ENCODE results near the gene TMEM89.

TMEM89 gene

GRCh38 chr3:48581621-48582481 lies 39.7 kb downstream of the TMEM89 start:
- no peak for DNase-seq (ENCODE audit: low read depth)
- no peak for TF ChIP-seq CTCF (conservative IDR thresholded peaks at IDR 0.05; ENCODE audit: low read depth, low read length)
- H3K4me3 ChIP-seq (ENCODE audit: low read depth, low read length): no peak overlapping the region

- H3K4me3 ChIP-seq (ENCODE audit: low read depth, low read length): no peak overlapping the region
- no peak for DNase-seq (ENCODE audit: low read depth)
- TF ChIP-seq CTCF (conservative IDR thresholded peaks at IDR 0.05; ENCODE audit: low read depth, low read length): no peak
Measured at GRCh38 chr3:48576647-48577046, 44.9 kb downstream of the TMEM89 start.

GRCh38 chr3:48575366-48575765 lies 46.2 kb downstream of the TMEM89 start:
- H3K4me3 ChIP-seq (ENCODE audit: low read depth, low read length): no peak overlapping the region
- DNase-seq (ENCODE audit: low read depth): no peak
- no peak for TF ChIP-seq CTCF (conservative IDR thresholded peaks at IDR 0.05; ENCODE audit: low read depth, low read length)

GRCh38 chr3:48573973-48574585 lies 47.5 kb downstream of the TMEM89 start:
- TF ChIP-seq CTCF (conservative IDR thresholded peaks at IDR 0.05; ENCODE audit: low read depth, low read length): no peak
- no peak for DNase-seq (ENCODE audit: low read depth)
- no peak overlapping the region for H3K4me3 ChIP-seq (ENCODE audit: low read depth, low read length)

- no peak for DNase-seq (ENCODE audit: low read depth)
- TF ChIP-seq CTCF (conservative IDR thresholded peaks at IDR 0.05; ENCODE audit: low read depth, low read length): no peak
- no peak overlapping the region for H3K4me3 ChIP-seq (ENCODE audit: low read depth, low read length)
Measured at GRCh38 chr3:48572517-48572916, 49.1 kb downstream of the TMEM89 start.

- H3K4me3 ChIP-seq (ENCODE audit: low read depth, low read length): no peak overlapping the region
- TF ChIP-seq CTCF (conservative IDR thresholded peaks at IDR 0.05; ENCODE audit: low read depth, low read length): no peak
- DNase-seq (ENCODE audit: low read depth): no peak
Measured at GRCh38 chr3:48571938-48572337, 49.6 kb downstream of the TMEM89 start.
